Measurements from ENCODE around the gene ANO2.
A peak's percentile ranks its signal among the peaks of the same experiment; 100 is the strongest.
"Not testable (repeated sequence)": the region's sequence is repeated elsewhere in the genome, so short reads cannot be mapped to it uniquely, and the experiment has no call there.

Gene ANO2

GRCh38 chr12:5889381-5890047, 55.5 kb downstream of the ANO2 start:
- no peak overlapping the region for H3K4me3 ChIP-seq (ENCODE audit: low read depth, low read length)
- DNase-seq (ENCODE audit: low read depth) = peak; percentile 1
- TF ChIP-seq CTCF (conservative IDR thresholded peaks at IDR 0.05; ENCODE audit: low read depth, low read length) = no peak

- no peak for TF ChIP-seq CTCF (conservative IDR thresholded peaks at IDR 0.05; ENCODE audit: low read depth, low read length)
- no peak for DNase-seq (ENCODE audit: low read depth)
- H3K4me3 ChIP-seq (ENCODE audit: low read depth, low read length) = no peak overlapping the region
These were observed 56.2 kb downstream of the ANO2 start for GRCh38 chr12:5888816-5889315.

DNA sequence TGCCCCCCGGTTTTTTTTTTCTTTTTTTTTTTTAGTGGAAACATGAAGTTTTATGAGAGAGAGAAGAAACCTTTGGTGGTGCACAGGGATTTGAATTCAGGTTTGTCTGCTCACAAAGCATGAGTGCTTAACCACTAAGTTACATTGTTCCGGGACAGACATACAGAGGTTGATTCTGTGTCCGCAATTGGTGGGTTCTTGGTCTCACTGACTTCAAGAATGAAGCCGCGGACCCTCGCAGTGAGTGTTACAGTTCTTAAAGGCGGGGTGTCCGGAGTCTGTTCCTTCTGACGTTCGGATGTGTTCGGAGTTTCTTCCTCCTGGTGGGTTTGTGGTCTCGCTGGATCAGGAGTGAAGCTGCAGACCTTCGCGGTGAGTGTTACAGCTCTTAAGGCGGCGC, 57.2 kb downstream of the ANO2 start:
- not testable (repeated sequence) for DNase-seq (ENCODE audit: low read depth); H3K4me3 ChIP-seq (ENCODE audit: low read depth, low read length)

DNA sequence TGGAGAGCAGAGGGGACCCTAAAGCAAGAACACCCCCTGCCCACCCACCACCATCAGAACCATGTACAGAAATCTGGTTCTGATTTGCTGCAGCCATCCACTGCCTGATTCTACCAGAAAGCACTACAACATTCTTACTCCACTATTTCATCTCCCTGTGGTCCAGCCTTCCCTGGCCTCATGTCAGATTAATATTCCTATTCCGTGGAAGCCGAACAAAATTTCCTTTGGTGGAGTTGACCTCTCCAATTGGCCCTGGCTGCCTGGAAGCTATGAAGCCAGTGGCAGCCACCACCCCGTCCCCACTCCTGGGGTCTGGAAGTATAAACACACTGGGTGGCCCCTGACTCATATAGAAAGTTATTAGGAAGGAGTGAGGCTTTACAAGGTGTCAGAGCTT, 60.2 kb downstream of the ANO2 start:
- TF ChIP-seq CTCF (conservative IDR thresholded peaks at IDR 0.05; ENCODE audit: low read depth, low read length) = no peak
- no peak overlapping the region for H3K4me3 ChIP-seq (ENCODE audit: low read depth, low read length)
- DNase-seq (ENCODE audit: low read depth) = no peak

- TF ChIP-seq CTCF (conservative IDR thresholded peaks at IDR 0.05; ENCODE audit: low read depth, low read length) = no peak
- no peak overlapping the region for H3K4me3 ChIP-seq (ENCODE audit: low read depth, low read length)
- DNase-seq (ENCODE audit: low read depth) = no peak
These were observed 60.8 kb downstream of the ANO2 start for GRCh38 chr12:5884285-5884684.

- no peak for DNase-seq (ENCODE audit: low read depth)
- no peak for TF ChIP-seq CTCF (conservative IDR thresholded peaks at IDR 0.05; ENCODE audit: low read depth, low read length)
- H3K4me3 ChIP-seq (ENCODE audit: low read depth, low read length) = no peak overlapping the region
These were observed 62.4 kb downstream of the ANO2 start for GRCh38 chr12:5882511-5883190.

DNA sequence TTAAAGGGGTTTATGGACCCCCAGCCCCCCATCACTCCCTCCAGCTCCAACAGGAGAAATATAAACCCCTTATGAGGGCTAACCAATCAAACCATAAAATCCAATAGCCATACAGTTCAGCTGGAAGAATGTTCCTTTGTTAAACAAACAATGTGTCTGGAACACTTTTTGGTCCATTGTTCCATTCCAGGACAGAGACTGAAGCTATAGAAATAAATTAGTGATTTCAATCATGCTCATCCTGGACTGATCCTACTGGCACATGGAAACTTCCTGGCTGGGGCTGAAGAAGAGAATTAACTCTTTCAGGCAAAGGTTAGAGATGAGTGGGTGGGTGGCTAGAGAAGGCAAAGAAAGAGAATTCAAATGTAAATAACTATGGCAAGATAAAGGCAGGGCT, 63.4 kb downstream of the ANO2 start:
- no peak for DNase-seq (ENCODE audit: low read depth)
- H3K4me3 ChIP-seq (ENCODE audit: low read depth, low read length) = no peak overlapping the region
- TF ChIP-seq CTCF (conservative IDR thresholded peaks at IDR 0.05; ENCODE audit: low read depth, low read length) = no peak

All from choroid plexus epithelial cell (primary cell).